Rectal smooth muscle tissue (tissue), 1 donor: ENCODE results near the gene DSCAM.

ENCODE experiments used
- H3K27ac ChIP-seq: one replicate; pipeline ENCODE4 v1.7.0; 2013; ENCODE audit warnings: low read depth, low read length, inconsistent platforms
- H3K27me3 ChIP-seq: one replicate; pipeline ENCODE4 v1.7.0; 2013; ENCODE audit warnings: low read length; ENCODE audit not compliant: control insufficient read depth, insufficient read depth
- H3K36me3 ChIP-seq: one replicate; pipeline ENCODE4 v1.7.0; 2013; ENCODE audit warnings: low read length; ENCODE audit not compliant: control insufficient read depth, insufficient read depth
- H3K4me1 ChIP-seq: one replicate; pipeline ENCODE4 v1.7.0; 2013; ENCODE audit warnings: low read length; ENCODE audit not compliant: control insufficient read depth, insufficient read depth
- H3K4me3 ChIP-seq: one replicate; pipeline ENCODE4 v1.7.0; 2013; ENCODE audit warnings: low read length
- H3K9ac ChIP-seq: one replicate; pipeline ENCODE4 v1.7.0; 2013; ENCODE audit warnings: low read length

DSCAM gene

DNA sequence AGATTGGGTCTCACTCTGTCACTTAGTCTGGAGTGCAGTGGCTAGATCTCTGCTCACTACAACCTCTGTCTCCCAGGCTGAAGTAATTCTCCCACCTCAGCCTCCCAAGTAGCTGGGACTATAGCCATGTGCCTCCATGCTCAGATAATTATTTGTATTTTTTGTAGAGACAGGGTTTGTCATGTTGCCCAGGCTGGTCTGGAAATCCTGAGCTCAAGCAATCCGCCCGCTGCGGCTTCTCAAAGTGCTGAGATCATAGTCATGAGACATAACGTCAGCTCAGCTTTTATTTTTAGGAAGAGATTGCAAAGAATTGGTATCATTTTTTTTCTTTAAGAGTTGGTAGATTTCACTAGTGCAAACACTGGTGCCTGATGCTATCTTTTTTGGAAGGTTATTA is 244.9 kb downstream of the DSCAM start:
- no peaks in the 10 kb centered on the region for H3K36me3 ChIP-seq
- no peak overlapping the region for H3K9ac ChIP-seq

DNA sequence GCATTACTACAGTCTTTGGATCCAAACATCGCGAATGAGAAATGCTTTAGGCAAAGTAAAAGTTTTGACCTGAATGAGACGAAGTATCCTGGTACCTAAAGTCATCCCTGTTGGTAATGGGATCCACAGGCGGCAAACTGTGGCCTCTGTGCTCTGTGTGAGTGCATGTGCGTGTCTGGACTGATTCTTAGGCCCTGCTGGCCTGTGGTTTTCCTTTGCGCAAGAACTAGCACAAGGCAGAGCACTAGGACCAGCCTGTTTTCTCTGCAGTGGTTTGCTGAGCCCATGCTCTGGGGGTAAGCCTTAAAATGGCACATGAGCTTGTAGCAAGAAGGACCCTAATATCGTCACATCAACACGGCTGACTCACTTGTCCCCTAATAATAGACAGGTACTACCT is 251.2 kb downstream of the DSCAM start:
- Histone ChIP-seq H3K27ac (no peak overlapping the region), H3K36me3 (no peaks in the 10 kb centered on the region), H3K9ac (no peak overlapping the region), H3K27me3 (no peaks in the 10 kb centered on the region), H3K4me3 (no peak overlapping the region), H3K4me1 (no peaks in the 10 kb centered on the region)

More for the DNA sequence above, 244.9 kb downstream of the DSCAM start:
- Histone ChIP-seq H3K27me3 (no peaks in the 10 kb centered on the region), H3K27ac (no peak overlapping the region), H3K4me3 (no peak overlapping the region), H3K4me1 (no peaks in the 10 kb centered on the region)

DNA sequence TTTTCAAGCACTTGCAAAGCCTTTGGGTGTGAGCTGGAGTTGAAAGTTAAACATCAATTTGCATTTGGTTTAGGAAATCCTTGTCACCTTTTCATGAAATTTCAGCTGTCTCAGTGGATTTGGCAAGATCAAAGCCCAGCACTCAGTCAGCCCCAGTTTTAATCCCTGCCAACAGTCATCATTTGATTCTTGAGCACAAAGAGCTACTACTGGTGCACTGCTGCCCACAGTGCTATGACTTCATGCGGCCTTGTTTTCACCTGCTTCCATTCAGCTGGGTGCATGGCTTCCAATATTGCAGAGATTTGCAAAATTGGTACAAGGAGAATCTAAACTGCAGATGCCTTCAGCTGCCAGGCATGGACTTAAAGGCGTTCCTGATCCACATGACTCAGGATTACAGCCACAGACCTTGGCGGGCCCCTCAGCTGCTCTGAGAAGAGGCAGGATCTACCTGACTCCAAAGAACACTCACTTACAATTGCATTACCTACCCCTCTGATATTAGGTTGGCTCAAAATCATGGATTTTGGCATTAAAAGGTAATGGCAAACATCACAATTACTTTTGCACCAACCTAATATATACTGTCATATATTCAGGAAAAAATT is 259.1 kb downstream of the DSCAM start:
- H3K9ac ChIP-seq: no peak overlapping the region
- H3K27ac ChIP-seq: no peak overlapping the region
- no peaks in the 10 kb centered on the region for H3K4me1 ChIP-seq
- H3K4me3 ChIP-seq: no peak overlapping the region
- no peaks in the 10 kb centered on the region for H3K36me3 ChIP-seq
- H3K27me3 ChIP-seq: no peaks in the 10 kb centered on the region

DNA sequence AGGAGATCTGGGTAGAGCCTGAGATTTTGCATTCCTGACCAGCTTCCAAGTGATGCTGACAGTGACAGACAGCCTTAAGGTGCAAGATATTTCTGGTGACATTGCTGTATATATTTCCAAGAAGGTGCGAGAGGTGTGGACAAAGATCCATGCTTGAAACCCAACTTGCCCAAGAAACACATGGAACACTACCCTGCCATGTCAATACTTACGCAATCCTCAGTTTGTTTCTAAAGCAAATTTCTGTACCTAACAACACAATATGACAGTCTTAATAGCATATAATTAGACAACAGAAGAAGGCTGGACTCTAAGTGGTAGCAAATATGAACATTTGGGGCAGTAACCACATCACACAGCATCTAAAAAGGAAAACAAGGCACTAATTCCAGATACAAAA is 260.4 kb downstream of the DSCAM start:
- H3K9ac ChIP-seq: no peak overlapping the region
- H3K4me3 ChIP-seq: no peak overlapping the region
- H3K27ac ChIP-seq: no peak overlapping the region

DNA sequence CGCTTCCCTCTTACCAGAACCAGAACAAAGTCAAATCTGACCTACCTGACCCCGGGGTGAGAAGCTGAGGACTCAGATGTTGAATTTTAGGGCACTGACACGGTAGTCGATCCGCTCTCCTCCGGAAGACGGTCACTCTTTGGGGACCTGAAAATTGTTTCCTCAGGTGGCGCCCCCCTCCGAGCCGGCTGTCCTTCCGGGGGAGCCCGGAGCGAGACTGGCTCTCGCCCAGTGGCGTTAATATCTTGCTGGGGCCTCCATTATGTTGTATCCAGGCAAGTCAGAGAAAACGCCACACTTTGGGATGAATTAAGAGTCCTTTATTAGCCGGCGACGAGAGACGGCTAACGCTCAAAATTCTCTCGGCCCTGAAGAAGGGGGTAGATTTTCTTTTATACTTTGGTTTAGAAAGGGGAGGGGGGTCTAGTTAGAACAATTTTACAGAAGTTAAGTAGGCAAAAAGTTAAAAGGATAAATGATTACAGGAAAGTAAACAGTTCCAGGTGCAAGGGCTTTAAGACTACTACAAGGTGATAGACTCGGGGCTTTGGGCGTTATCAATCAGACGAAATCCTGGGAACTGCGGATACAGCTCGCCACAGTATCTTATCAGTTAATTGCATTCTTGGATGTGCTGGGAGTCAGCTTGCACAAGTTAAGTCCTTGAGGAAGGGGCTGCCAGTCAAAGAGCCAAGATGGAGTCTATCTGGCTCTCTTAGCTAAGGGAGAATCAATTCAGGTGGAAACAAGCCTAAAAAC is 269.5 kb downstream of the DSCAM start:
- Histone ChIP-seq H3K4me3 (no peak overlapping the region), H3K9ac (no peak overlapping the region), H3K27ac (no peak overlapping the region), H3K4me1 (no peaks in the 10 kb centered on the region), H3K36me3 (no peaks in the 10 kb centered on the region), H3K27me3 (no peaks in the 10 kb centered on the region)

More for the DNA sequence above, 260.4 kb downstream of the DSCAM start:
- Histone ChIP-seq H3K4me1 (no peaks in the 10 kb centered on the region), H3K27me3 (no peaks in the 10 kb centered on the region), H3K36me3 (no peaks in the 10 kb centered on the region)

DNA sequence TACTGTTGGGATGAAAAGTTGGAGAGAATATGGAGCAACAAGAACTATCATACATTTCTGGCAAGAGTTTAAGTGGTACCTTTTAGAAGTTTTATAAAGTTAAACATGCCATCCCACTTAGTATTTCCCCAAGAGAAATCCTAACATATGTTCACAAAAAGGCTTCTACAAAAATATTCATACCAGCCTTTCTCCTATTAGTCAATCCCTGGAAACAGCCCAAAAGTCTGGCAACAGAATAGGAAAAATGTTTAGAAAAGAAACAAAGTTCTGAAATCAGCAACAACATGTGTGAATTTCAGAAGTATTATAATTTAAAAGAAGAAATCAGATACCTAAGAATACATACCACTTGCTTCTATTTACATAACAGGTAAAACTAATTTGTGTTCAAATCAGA is 271.0 kb downstream of the DSCAM start:
- no peaks in the 10 kb centered on the region for H3K36me3 ChIP-seq
- no peaks in the 10 kb centered on the region for H3K4me1 ChIP-seq
- H3K27ac ChIP-seq: no peak overlapping the region
- H3K27me3 ChIP-seq: no peaks in the 10 kb centered on the region
- H3K9ac ChIP-seq: no peak overlapping the region
- no peak overlapping the region for H3K4me3 ChIP-seq

DNA sequence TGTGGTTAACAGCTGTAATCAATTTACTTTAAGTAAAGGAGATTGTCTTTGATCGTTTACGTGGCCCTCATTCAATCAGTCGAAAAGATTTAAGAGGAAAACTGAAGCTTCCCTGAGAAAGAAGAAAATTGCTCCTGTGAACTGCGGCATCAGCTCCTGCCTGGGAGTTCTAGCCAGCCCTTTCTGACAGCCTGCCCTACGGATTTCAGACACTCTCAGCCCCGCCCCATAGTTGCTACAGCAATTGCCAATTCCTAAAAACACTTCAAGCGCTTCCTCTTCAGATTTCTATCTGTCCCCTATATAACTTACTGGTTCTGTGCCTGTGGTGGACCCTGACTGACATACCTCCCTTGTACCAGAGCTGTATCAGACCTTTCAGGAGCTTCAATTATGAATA is 277.6 kb downstream of the DSCAM start:
- no peaks in the 10 kb centered on the region for H3K4me1 ChIP-seq
- no peak overlapping the region for H3K27ac ChIP-seq
- no peak overlapping the region for H3K4me3 ChIP-seq
- no peak overlapping the region for H3K9ac ChIP-seq
- no peaks in the 10 kb centered on the region for H3K36me3 ChIP-seq
- H3K27me3 ChIP-seq: no peaks in the 10 kb centered on the region

DNA sequence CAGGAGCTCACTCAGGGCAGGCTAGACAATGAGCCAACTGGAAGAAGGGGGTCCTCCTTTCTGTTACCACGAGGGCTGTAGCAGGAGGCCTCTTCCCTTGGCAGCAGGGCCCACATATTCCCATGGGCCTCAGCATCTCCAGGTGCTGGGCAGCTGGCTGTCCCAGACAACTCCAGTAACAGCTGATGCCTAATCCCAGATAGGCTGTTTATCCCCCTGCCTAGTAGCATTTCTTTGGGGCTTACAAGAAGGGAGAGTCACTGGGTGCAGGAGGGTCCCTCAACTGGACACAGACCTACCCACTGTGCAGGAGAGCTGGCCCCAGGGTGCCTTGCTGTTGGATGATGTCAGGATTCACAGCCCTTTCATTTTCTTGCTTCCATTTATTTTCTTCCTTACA is 278.2 kb downstream of the DSCAM start:
- Histone ChIP-seq H3K27ac (no peak overlapping the region), H3K4me1 (no peaks in the 10 kb centered on the region), H3K36me3 (no peaks in the 10 kb centered on the region), H3K4me3 (no peak overlapping the region), H3K9ac (no peak overlapping the region), H3K27me3 (no peaks in the 10 kb centered on the region)

DNA sequence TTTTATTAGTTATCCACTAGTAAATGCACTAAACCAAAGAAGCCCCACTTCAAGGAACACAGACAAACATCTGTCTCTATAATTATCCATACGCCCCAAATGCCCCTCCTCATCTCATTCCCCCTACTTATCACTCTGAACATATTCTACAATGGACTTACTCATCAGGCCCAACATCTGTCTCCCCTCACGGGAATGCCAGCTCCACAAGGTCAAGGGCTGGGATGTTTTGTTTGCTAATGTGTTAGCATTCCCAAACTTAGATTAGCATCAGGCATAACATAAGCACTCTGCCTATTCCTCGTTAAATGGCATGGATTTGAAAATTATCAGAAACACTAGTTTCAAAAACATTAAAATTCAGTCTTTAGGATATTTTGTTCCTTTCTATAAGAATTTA is 279.5 kb downstream of the DSCAM start:
- Histone ChIP-seq H3K27me3 (no peaks in the 10 kb centered on the region), H3K27ac (no peak overlapping the region), H3K4me1 (no peaks in the 10 kb centered on the region), H3K36me3 (no peaks in the 10 kb centered on the region), H3K4me3 (no peak overlapping the region), H3K9ac (no peak overlapping the region)

DNA sequence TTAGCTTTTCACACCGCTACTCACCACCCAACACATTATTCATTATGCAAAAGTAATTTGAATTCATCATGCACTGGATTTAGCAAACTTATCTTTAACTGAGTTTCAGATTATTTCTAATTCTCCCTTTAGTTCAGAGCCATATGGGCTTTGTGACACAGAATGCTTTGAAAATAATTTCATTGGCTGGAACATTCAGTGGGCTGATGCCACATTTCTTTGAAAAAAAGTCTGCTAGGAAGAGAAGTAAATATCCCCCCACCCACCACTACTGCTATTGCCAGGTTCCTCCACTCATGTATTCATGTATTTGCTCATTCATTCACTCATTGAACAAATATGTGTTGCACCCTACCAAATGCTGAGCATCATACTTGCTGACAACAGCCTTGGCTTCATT is 280.5 kb downstream of the DSCAM start:
- H3K36me3 ChIP-seq: no peaks in the 10 kb centered on the region
- no peak overlapping the region for H3K4me3 ChIP-seq
- no peak overlapping the region for H3K27ac ChIP-seq
- no peaks in the 10 kb centered on the region for H3K27me3 ChIP-seq
- no peaks in the 10 kb centered on the region for H3K4me1 ChIP-seq
- H3K9ac ChIP-seq: no peak overlapping the region

DNA sequence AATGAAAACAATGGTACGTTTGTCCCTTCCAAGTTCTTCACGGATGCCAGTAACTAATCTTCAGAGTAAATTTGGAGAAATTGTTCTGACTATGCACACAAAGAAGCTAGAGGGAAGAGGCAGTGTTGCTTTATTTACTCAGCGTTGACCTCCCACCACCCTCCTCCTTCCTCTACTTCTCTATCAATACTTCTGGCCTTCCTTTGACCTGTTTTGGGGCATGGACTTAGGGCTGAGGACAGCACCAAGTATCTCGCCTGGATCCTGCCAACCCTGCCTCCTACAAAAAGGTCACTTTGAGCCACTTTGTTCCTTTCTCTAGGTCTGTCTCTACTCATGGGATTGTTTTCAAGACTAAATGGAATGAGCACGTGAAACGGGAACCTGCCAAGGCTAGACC is 282.6 kb downstream of the DSCAM start:
- H3K27ac ChIP-seq: no peak overlapping the region

DNA sequence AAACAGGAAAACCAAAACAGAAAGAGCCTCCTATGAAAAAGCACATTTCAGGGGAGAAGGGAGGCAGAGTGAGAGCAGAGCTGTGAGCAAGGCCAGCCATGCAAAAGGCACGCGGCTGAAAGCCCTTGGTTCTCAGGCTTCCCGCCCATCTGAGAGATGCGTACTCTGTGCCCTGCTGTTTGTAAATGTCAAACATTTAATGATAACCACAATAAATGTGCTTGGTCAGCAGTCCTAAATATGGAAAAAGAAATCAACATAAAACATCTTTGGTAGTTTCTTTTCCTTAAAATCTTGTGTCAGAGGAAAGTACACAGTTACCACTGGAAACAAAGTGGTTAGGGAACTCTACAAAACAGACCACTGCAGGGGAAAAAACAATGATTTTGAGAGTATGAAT is 283.1 kb downstream of the DSCAM start:
- Histone ChIP-seq H3K9ac (no peak overlapping the region), H3K27ac (no peak overlapping the region), H3K36me3 (no peaks in the 10 kb centered on the region), H3K27me3 (no peaks in the 10 kb centered on the region), H3K4me3 (no peak overlapping the region), H3K4me1 (no peaks in the 10 kb centered on the region)

More for the DNA sequence above, 282.6 kb downstream of the DSCAM start:
- no peak overlapping the region for H3K9ac ChIP-seq
- no peaks in the 10 kb centered on the region for H3K4me1 ChIP-seq
- H3K27me3 ChIP-seq: no peaks in the 10 kb centered on the region
- H3K36me3 ChIP-seq: no peaks in the 10 kb centered on the region
- H3K4me3 ChIP-seq: no peak overlapping the region
